Upper lobe of left lung (tissue), 4 donors: Measurements from ENCODE around the gene SYT8.

Source experiments
- EP300 ChIP-seq, 4 donors: sonication (generic); formaldehyde crosslinking; IDR thresholded peaks; one replicate each; pipeline ENCODE4 v1.5.1; 2017; ENCODE audit warnings: antibody characterized with exemption in 4 of 4, control low read depth in 2 of 4
- POLR2A ChIP-seq, 4 donors: fragments of 450-650 bp; IDR thresholded peaks; one replicate each; pipeline ENCODE4 v1.5.1; 2016 to 2017; ENCODE audit warnings: antibody characterized with exemption in 4 of 4, mild to moderate bottlenecking in 2 of 4
- TF ChIP-seq, protein P1 (sequence below), 6 experiments: fragments of 450-650 bp in 4 of 6; fragments of 200-600 bp in 2 of 6; sonication (generic) in 2 of 6; IDR thresholded peaks; one replicate each; pipeline ENCODE4 v1.5.1; 2016 to 2019; ENCODE audit warnings: antibody characterized with exemption in 6 of 6

DNA sequence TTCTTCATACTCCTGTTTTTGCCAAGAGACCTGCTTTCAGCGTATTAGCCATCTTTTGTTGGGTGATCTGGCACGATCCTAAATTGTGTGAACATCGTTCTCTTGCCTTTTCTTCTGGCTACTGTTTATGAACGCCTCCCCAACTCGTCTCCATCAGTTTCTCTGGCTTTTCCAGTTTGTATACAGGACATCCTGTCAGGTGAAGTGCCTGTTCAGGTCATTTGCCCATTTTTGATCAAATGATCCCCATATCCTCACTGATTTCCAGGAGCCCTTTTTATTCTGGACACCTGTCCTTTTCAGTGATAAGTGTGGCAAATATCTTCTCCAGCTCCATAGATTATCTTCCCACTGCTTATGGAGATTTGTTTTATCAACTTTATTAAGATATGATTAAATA lies 22.5 kb upstream of the SYT8 start:
- TF ChIP-seq, protein P1, sequence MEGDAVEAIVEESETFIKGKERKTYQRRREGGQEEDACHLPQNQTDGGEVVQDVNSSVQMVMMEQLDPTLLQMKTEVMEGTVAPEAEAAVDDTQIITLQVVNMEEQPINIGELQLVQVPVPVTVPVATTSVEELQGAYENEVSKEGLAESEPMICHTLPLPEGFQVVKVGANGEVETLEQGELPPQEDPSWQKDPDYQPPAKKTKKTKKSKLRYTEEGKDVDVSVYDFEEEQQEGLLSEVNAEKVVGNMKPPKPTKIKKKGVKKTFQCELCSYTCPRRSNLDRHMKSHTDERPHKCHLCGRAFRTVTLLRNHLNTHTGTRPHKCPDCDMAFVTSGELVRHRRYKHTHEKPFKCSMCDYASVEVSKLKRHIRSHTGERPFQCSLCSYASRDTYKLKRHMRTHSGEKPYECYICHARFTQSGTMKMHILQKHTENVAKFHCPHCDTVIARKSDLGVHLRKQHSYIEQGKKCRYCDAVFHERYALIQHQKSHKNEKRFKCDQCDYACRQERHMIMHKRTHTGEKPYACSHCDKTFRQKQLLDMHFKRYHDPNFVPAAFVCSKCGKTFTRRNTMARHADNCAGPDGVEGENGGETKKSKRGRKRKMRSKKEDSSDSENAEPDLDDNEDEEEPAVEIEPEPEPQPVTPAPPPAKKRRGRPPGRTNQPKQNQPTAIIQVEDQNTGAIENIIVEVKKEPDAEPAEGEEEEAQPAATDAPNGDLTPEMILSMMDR (IDR thresholded peaks at IDR 0.05): no peak
- TF ChIP-seq EP300 (IDR thresholded peaks at IDR 0.05) (no peak), POLR2A (IDR thresholded peaks at IDR 0.05) (no peak)
